OCI-LY3 (cell line): Measurements from ENCODE around the gene CMTM6.

Experiments
- H2AFZ ChIP-seq: fragments of 200-600, 300-600 bp; shearing (Covaris generic); 2 replicates; pipeline ENCODE4 v1.6.0; 2014; ENCODE audit warnings: antibody characterized with exemption, low read depth, low read length
- H3K27ac ChIP-seq: fragments of 200-600, 300-600 bp; sonication (generic); 2 replicates; pipeline ENCODE4 v1.5.1; 2014; ENCODE audit warnings: mild to moderate bottlenecking, low read length, moderate library complexity, mixed read lengths
- H3K27me3 ChIP-seq: fragments of 200-600, 300-600 bp; sonication (generic); 2 replicates; pipeline ENCODE4 v1.6.1; 2014; ENCODE audit warnings: low read depth, low read length, mixed read lengths
- H3K36me3 ChIP-seq: fragments of 200-600, 300-600 bp; sonication (generic); replicated peaks from 2 replicates; pipeline ENCODE3; 2014; ENCODE audit warnings: low read depth, low read length, mixed read lengths
- H3K4me1 ChIP-seq: fragments of 300-600, 200-600 bp; sonication (generic); 2 replicates; pipeline ENCODE4 v1.6.1; 2014; ENCODE audit warnings: low read length, mixed read lengths
- H3K4me2 ChIP-seq: fragments of 200-600, 300-600 bp; sonication (generic); 2 replicates; pipeline ENCODE4 v1.6.1; 2014; ENCODE audit warnings: low read length, mixed read lengths
- H3K4me3 ChIP-seq: fragments of 300-600, 200-600 bp; sonication (generic); 2 replicates; pipeline ENCODE4 v1.5.1; 2014; ENCODE audit warnings: antibody characterized with exemption, mild to moderate bottlenecking, low read length, moderate library complexity
- H3K79me2 ChIP-seq: fragments of 300-600, 200-600 bp; shearing (Covaris generic); 2 replicates; pipeline ENCODE4 v1.6.1; 2014; ENCODE audit warnings: mild to moderate bottlenecking, low read length, mixed read lengths
- H3K9ac ChIP-seq: fragments of 300-600, 200-600 bp; shearing (Covaris generic); 2 replicates; pipeline ENCODE4 v1.6.0; 2014; ENCODE audit warnings: mild to moderate bottlenecking, low read length, moderate library complexity
- H3K9me3 ChIP-seq: fragments of 200-600, 300-600 bp; shearing (Covaris generic); 2 replicates; pipeline ENCODE4 v1.6.1; 2014; ENCODE audit warnings: low read length, mixed read lengths; ENCODE audit not compliant: insufficient read depth
- H4K20me1 ChIP-seq: fragments of 200-600, 300-600 bp; sonication (generic); 2 replicates; pipeline ENCODE4 v1.6.1; 2016; ENCODE audit warnings: low read length, mixed read lengths; ENCODE audit not compliant: insufficient read depth
- CTCF ChIP-seq: fragments of 200-600, 300-600 bp; sonication (generic); IDR thresholded peaks from 2 replicates; pipeline ENCODE4 v1.5.1; 2014; ENCODE audit warnings: antibody characterized with exemption, low read length, low read depth
- EZH2phosphoT487 ChIP-seq: fragments of 200-600 bp; shearing (Covaris generic); IDR thresholded peaks from 2 replicates; pipeline ENCODE4 v1.6.1; 2018; ENCODE audit warnings: antibody characterized with exemption, mixed run types, low read depth

The CMTM6 gene

GRCh38 chr3:32502118-32502945 is at the start of gene CMTM6:
CMTM6 (minus strand) TSS chr3:32502852; CDS start chr3:32502745, 107 bp downstream.
- H3K79me2 ChIP-seq, result peaks cover 20% of the 10 kb centered on the region
- 0 out of 2 replicates have a peak, but pooled peaks have one; percentile 3 for TF ChIP-seq CTCF
- TF ChIP-seq EZH2phosphoT487, result no peak
- 0 out of 2 replicates have a peak, but pooled peaks cover 3% of the 10 kb centered on the region for H4K20me1 ChIP-seq
- peak within 1 kb of the TSS; percentile 84 for H3K4me3 ChIP-seq
- H3K4me2 ChIP-seq, result peak within 1 kb of the TSS; percentile 86
- H2AFZ ChIP-seq, result peak within 1 kb of the TSS; percentile 95
- no peaks in the 10 kb centered on the region for H3K27me3 ChIP-seq
- peaks cover 34% of the 10 kb centered on the region for H3K4me1 ChIP-seq
- peak within 1 kb of the TSS; percentile 77 for H3K9ac ChIP-seq
- no peaks in the 10 kb centered on the region for H3K9me3 ChIP-seq
- H3K36me3 ChIP-seq, result peaks cover 3% of the 10 kb centered on the region
- H3K27ac ChIP-seq, result peak within 1 kb of the TSS; percentile 37

- no peaks in the 10 kb centered on the region for H3K27me3 ChIP-seq
- H3K9ac ChIP-seq, result no peak overlapping the region
- peaks cover 70% of the 10 kb centered on the region for H4K20me1 ChIP-seq
- H2AFZ ChIP-seq, result no peak overlapping the region
- peaks cover 3% of the 10 kb centered on the region for H3K36me3 ChIP-seq
- peaks cover 38% of the 10 kb centered on the region for H3K4me1 ChIP-seq
- H3K79me2 ChIP-seq, result peaks cover 94% of the 10 kb centered on the region
- no peaks in the 10 kb centered on the region for H3K9me3 ChIP-seq
- TF ChIP-seq EZH2phosphoT487, result no peak
- no peak for TF ChIP-seq CTCF
- H3K27ac ChIP-seq, result no peak overlapping the region
- no peak overlapping the region for H3K4me3 ChIP-seq
- H3K4me2 ChIP-seq, result no peak overlapping the region
Observed at GRCh38 chr3:32552013-32552412, 49.4 kb upstream of the CMTM6 start.

- Histone ChIP-seq H3K79me2 (peaks cover 92% of the 10 kb centered on the region), H3K9ac (no peak overlapping the region), H3K9me3 (no peaks in the 10 kb centered on the region), H3K27ac (no peak overlapping the region; the same call in 1 of the 2 replicates), H3K36me3 (peaks cover 3% of the 10 kb centered on the region), H3K27me3 (no peaks in the 10 kb centered on the region), H3K4me1 (peaks cover 38% of the 10 kb centered on the region), H4K20me1 (peaks cover 68% of the 10 kb centered on the region), H2AFZ (no peak overlapping the region), H3K4me2 (peak overlapping the region; percentile 43), H3K4me3 (no peak overlapping the region)
- no peak for TF ChIP-seq CTCF
- no peak for TF ChIP-seq EZH2phosphoT487
Observed at GRCh38 chr3:32551496-32551895, 48.8 kb upstream of the CMTM6 start.

- Histone ChIP-seq H3K4me3 (no peak overlapping the region), H4K20me1 (peaks cover 67% of the 10 kb centered on the region), H3K4me2 (peak overlapping the region; percentile 43), H3K27me3 (no peaks in the 10 kb centered on the region), H3K27ac (no peak overlapping the region), H2AFZ (no peak overlapping the region), H3K36me3 (peaks cover 3% of the 10 kb centered on the region), H3K9me3 (no peaks in the 10 kb centered on the region), H3K79me2 (peaks cover 91% of the 10 kb centered on the region), H3K9ac (no peak overlapping the region), H3K4me1 (peaks cover 38% of the 10 kb centered on the region)
- no peak for TF ChIP-seq EZH2phosphoT487
- no peak for TF ChIP-seq CTCF
Observed at GRCh38 chr3:32551087-32551486, 48.4 kb upstream of the CMTM6 start.
